ELF-1 (cell line): ENCODE data around the gene HSD11B2.

Experiments used
- DNase-seq: peaks from one replicate; pipeline ENCODE4 v3.0.0-alpha.2; 2016; ENCODE audit warnings: low read depth, low spot score

The HSD11B2 gene

DNA sequence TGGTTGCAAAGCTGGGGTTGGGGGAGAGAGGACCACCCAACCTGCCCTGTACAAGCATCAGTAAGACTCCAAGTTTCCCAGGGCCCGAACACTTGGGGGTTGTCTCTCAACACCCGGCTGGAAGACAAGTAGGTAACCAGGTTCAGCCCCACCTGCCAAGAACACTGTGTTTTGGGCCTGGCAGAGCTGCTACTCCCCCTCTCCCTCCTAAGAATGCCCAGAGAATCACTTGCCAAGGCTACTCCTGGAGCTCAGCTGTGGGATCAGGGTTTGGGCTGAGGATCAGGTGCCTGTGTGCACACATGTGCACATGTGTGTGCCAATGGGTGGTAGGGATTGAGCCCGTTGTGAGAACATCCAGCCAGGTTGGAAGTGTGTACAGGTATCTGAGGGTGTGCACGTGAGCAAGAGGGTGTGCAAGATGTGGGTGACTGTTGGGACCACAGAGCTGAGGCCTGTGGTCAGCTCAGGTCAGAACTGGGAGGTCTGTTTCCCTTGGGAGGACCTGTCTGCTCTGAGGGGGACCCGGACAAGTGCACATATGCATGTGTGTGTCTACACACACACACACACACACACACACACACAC is 2.3 kb downstream of the HSD11B2 start:
- DNase-seq = no peak

DNA sequence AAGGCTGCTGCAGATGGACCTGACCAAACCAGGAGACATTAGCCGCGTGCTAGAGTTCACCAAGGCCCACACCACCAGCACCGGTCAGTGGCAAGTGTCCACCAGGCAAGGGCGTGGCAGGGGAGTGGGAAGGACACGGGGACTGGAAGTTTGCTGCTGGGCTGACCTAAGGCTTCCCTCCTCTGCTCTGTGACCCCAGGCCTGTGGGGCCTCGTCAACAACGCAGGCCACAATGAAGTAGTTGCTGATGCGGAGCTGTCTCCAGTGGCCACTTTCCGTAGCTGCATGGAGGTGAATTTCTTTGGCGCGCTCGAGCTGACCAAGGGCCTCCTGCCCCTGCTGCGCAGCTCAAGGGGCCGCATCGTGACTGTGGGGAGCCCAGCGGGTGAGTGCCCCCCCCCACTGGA is 4.8 kb downstream of the HSD11B2 start:
- DNase-seq = no peak

- DNase-seq = no peak
Measured at GRCh38 chr16:67436640-67437193, 5.8 kb downstream of the HSD11B2 start.

- DNase-seq = no peak
Measured at GRCh38 chr16:67437513-67437912, 6.6 kb downstream of the HSD11B2 start.

DNA sequence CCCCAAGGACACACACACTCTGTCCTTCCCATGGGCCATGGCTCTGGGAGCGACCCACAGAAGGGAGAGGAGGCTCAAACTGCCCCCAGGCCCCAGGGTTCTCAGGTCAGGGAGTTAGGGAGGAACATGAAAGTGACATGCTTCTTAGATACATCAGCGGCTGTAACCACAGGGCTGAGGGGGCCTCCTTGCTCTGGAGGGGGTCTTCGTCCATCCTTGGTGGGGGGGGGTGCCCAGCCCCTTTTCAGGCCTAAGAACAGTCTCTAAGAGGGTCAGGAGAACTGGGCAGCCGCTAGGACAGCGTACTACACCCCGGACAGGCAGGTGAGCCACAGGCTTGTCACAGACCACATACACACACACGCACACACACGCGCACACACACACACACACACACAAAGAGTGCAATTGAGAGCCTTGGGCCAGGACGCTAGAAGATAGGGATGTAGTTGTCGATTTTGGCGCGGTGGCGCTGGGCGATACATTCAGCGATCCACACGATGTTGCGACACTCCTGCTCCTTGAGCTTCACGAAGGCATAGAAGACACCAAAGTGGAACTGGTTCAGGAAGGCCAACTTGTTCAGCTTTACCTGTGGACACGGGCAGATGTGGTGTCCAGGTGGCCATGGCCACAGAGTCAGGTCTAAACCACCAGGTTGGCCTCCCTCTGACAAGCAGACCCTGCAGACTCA is 7.3 kb downstream of the HSD11B2 start:
- DNase-seq = no peak

DNA sequence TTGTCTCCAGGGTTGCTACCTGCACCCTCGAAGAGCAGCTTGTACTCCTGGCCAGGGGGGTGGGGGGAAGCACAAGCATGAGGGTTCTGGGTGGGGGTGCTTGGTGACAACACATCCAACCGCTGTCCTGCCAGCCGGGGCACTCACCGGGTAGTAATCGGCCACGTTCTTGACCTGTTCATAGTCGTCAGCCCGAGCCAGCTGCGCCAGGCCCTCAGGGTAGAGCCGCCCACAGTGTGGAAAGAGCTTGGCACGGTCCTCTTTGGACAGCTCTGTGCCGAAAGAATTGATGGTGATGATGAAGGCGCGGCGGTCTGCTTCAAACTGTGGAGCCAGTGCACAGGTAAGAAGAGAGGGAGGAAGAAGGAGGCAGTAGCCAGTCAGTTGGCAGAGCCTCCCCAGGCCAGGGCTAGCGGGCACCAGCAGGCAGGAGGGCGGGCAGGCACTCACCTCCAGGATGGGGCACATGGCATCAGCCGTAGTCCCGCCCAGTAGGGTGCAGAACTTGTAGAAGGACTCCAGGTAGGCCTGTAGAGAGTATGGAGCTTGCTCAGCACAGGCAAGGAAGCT is 8.0 kb downstream of the HSD11B2 start:
- DNase-seq = no peak

DNA sequence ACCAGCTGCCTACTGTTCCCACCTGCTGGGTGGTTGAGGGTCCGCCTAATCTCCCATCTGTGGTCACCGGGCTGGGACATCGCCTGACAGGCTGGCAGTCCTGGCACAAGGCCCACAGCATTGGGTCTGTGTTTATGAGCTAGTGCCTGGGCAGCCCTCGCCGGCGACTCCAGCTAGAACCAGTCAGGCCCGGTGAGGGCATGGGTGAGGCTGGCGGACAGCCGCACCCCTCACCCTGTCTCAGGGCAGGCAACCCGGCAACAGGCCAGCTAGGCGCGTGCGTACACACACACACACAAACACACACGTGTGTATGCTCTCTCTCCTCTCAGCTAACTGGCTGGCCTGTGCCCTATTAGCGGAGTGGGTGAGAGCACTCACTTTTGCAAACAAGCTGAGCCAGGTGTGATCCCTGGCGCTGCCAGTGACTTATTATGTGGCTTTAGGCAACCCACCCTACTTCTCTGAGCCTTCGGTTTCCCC is 10.4 kb downstream of the HSD11B2 start:
- DNase-seq = no peak

DNA sequence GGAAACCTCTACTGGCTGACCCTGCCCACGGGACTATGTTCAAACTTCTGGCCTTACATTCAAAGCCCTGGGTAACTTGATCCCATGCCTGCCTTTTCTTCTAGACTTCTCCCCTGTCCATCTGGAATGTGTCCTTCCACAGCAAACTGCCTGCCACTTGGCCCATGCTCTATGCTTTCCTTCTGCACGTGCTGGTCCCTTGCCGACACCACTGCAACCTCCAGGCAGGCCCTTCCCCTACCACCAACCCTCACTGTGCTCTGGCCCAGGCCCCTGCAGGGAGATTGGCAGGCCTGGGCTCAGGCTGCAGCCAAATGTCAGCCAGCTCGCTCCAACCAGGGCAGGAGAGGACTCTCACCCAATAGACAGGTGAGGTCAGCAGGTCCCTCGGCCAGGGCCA is 11.0 kb downstream of the HSD11B2 start:
- DNase-seq = no peak

GRCh38 chr16:67442581-67443255 is 11.8 kb downstream of the HSD11B2 start:
- DNase-seq = no peak

DNA sequence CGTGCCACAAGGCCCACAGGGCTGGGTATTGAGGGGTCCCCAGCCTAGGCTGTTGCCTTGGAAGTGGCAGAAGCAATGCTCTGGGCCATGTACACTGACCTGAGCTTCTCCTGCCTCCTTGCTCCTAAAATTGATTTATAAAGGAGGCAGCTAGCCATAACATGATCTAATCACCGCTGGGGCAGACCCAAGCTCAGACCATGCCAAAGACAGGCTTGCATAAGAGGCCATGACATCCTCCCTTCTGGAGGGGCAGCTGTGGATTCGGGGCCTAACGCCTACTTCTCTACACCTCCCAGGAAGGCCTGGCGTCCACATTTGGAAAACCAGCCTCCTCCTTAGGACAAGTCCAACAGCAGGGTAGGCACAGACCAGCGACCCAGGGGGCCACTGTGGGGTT is 12.3 kb downstream of the HSD11B2 start:
- DNase-seq = no peak

- peak; percentile 36 for DNase-seq
Measured at GRCh38 chr16:67444259-67445125, 13.6 kb downstream of the HSD11B2 start.

- DNase-seq = no peak
Measured at GRCh38 chr16:67445126-67445426, 14.2 kb downstream of the HSD11B2 start.

DNA sequence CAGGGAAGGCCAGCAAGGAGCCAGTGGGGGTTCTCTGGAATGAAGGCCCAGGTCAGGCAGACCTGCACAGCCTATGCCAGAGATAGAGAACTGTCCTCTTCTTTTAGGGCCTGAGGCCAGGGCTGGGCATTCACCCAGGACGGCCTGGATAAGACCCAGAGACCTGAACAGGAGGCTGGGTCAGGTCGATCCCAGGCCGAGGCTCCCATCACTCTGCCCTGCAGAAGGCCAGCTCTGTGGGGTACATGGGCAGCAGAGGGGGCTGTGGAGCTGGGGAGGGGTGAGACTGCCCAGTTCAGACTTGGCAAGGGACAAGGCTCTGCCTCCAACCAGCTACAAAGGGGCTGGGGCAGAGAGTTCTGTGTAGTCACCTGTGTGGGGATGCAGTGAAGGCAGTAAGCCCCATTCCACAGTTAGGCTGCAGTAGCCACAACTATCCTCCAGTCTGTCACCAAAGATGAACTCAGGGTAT is 14.6 kb downstream of the HSD11B2 start:
- DNase-seq = no peak

- DNase-seq = no peak
Measured at GRCh38 chr16:67445913-67446907, 15.3 kb downstream of the HSD11B2 start.

GRCh38 chr16:67446968-67447507 is 16.1 kb downstream of the HSD11B2 start:
- no peak for DNase-seq

DNA sequence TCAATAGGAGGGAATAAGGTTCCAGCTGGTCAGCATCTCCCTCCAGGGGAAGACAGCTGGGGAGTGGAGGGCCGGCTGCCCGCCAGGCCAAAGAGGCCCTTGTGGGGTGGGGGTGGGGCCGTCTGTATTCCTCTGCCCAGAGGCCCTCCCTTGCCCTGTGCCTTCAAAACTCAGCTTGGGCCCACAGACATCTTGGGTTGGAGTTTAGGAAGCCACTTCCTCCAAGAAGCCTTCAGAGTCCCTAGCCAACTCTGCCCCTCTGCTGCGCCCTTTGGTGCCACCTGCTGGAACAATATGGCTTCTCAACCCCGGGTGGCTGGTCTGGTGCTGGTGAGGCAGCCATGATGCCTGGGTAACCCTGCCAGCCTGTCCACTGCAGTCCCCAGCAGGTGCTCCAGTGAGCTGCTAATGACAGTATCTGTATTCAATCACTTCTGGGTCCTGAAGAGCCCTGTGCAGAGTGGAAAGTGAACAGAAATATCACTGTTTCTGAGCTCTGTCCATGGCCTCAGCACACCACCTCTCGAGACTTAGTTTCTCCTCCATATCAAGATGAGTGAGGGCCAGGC is 16.7 kb downstream of the HSD11B2 start:
- DNase-seq = peak; percentile 72

DNA sequence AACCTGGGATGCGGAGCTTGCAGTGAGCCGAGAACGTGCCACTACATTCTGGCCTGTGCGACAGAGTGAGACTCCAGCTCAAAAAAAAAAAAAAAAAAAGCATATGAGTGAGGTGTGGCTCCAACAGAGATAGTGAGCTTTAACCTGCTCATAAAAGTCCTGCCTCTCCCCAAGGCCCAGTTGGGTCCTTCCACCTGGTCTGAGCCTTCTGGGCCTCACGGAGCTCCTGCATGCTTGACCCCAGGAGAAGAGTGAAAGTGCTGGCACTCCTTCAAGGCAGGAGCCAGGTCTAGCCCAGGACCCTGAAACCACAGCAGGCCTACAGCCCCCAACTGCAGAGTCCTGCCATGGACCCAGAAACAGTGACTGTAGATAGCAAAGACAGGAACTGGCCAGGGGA is 17.7 kb downstream of the HSD11B2 start:
- no peak for DNase-seq

DNA sequence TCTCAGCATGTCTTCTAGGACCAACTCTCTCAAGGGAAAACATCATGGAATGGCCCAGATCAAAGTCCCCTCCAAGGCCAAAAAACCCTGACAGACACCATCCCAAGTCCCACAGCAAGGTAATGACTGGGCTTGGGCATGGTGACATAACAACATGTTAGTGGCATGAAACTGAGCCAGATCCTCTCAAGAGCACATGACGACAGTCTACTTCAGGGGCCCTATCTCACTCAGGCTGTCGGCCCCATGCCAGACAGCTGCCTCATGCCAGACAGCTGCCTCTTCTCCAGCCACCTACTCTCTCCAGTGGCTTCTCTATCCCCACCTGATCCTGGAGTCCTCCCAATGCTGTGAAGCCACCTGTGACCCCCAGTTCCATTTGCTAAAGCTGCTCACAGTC is 18.4 kb downstream of the HSD11B2 start:
- DNase-seq = no peak

GRCh38 chr16:67449739-67450138 is 18.8 kb downstream of the HSD11B2 start:
- no peak for DNase-seq
